Ovary (tissue), 3 donors: ENCODE measurements around the gene TRABD2B.

Experiments used
- CTCF ChIP-seq, 3 donors: fragments of 450-650 bp in 2 of 3; fragments of 200-600 bp in 1 of 3; IDR thresholded peaks; one replicate each; pipeline versions ENCODE4 v1.5.1 to v1.8.0; 2016 to 2022; ENCODE audit warnings: antibody characterized with exemption in 3 of 3, mild to moderate bottlenecking in 1 of 3
- POLR2A ChIP-seq: fragments of 450-650 bp; IDR thresholded peaks from one replicate; pipeline ENCODE4 v1.6.1; 2017; ENCODE audit warnings: antibody characterized with exemption, mild to moderate bottlenecking, moderate library complexity
- donor health status: DM: no; HTN: no; CAD: no.

- TF ChIP-seq POLR2A (no peak), CTCF (IDR thresholded peaks at IDR 0.05) (no peak)
Observed at GRCh38 chr1:48006264-48006663, 9.1 kb upstream of the TRABD2B start.
